ENCODE measurements around the gene IDH1.
"Not testable (repeated sequence)": the region's sequence is repeated elsewhere in the genome, so short reads cannot be mapped to it uniquely, and the experiment has no call there.

- not testable (repeated sequence) for TF ChIP-seq CTCF (IDR thresholded peaks at IDR 0.05; ENCODE audit: low read depth, low read length, poor library complexity, severe bottlenecking); EZH2phosphoT487 (IDR thresholded peaks at IDR 0.05; ENCODE audit: borderline replicate concordance, low read length)
These were observed 2.3 kb upstream of the IDH1 start for GRCh38 chr2:208256849-208257813.
